SK-N-SH (cell line): ENCODE data around the gene FHOD3.

Experiments used
- CHD2 ChIP-seq: fragments of 150-350 bp; IDR thresholded peaks from 2 replicates; pipeline ENCODE4 v1.6.1; 2018; ENCODE audit warnings: low read length; ENCODE audit not compliant: partially characterized antibody
- EP300 ChIP-seq, 2 experiments: IDR thresholded peaks; 2 replicates each; pipeline versions ENCODE4 v1.4.0 to v1.6.1; 2012; ENCODE audit warnings: borderline replicate concordance in 1 of 2, low read depth in 1 of 2, low read length in 1 of 2
- GATA2 ChIP-seq: sonication (generic); formaldehyde crosslinking; IDR thresholded peaks from 2 replicates; pipeline ENCODE4 v1.5.0; 2020; ENCODE audit warnings: mild to moderate bottlenecking, missing genetic modification reagents
- JUND ChIP-seq: IDR thresholded peaks from 2 replicates; pipeline ENCODE4 v1.4.0; 2012
- RAD21 ChIP-seq: IDR thresholded peaks from 2 replicates; pipeline ENCODE4 v1.6.1; 2012; ENCODE audit warnings: mild to moderate bottlenecking, low read length
- RCOR1 ChIP-seq: fragments of 150-350 bp; IDR thresholded peaks from 2 replicates; pipeline ENCODE4 v1.6.1; 2017; ENCODE audit warnings: antibody characterized with exemption, low read length
- RXRA ChIP-seq: IDR thresholded peaks from 2 replicates; pipeline ENCODE4 v1.4.0; 2012; ENCODE audit warnings: low read depth, mild to moderate bottlenecking, borderline replicate concordance
- TF ChIP-seq, protein P1 (sequence below): fragments of 200-600 bp; sonication (generic); IDR thresholded peaks from 2 replicates; pipeline ENCODE4 v1.6.1; 2017; ENCODE audit warnings: antibody characterized with exemption, mild to moderate bottlenecking, moderate library complexity
- TF ChIP-seq, protein P2 (sequence below): IDR thresholded peaks from 2 replicates; pipeline ENCODE4 v1.6.1; 2012; ENCODE audit warnings: mild to moderate bottlenecking, low read depth, low read length, moderate library complexity
- TF ChIP-seq, protein P3 (sequence below): IDR thresholded peaks from 2 replicates; pipeline ENCODE4 v1.4.0; 2012; ENCODE audit warnings: low read depth

DNA sequence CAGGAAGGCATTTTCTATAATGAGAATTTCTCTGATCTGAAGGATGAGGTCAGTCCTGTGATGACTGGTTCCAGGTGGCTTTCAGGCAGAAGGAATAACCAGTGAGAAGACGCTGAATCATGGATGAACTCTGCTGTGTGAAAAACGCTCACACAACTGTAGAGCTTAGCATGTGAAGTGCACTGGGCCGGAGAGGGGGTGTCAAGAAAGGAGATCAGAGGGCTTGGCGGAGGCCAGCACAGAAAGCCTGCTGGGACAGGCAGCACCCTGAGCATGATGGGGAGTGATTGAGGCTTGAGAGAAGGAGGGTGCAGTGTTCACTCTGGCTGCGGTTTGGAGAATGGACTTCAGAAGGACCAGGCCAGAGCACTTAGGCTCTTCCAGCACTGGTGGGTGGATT, 294.8 kb downstream of the FHOD3 start:
- TF ChIP-seq, protein P1, sequence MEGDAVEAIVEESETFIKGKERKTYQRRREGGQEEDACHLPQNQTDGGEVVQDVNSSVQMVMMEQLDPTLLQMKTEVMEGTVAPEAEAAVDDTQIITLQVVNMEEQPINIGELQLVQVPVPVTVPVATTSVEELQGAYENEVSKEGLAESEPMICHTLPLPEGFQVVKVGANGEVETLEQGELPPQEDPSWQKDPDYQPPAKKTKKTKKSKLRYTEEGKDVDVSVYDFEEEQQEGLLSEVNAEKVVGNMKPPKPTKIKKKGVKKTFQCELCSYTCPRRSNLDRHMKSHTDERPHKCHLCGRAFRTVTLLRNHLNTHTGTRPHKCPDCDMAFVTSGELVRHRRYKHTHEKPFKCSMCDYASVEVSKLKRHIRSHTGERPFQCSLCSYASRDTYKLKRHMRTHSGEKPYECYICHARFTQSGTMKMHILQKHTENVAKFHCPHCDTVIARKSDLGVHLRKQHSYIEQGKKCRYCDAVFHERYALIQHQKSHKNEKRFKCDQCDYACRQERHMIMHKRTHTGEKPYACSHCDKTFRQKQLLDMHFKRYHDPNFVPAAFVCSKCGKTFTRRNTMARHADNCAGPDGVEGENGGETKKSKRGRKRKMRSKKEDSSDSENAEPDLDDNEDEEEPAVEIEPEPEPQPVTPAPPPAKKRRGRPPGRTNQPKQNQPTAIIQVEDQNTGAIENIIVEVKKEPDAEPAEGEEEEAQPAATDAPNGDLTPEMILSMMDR: no peak
- TF ChIP-seq RCOR1: no peak
- TF ChIP-seq, protein P2, sequence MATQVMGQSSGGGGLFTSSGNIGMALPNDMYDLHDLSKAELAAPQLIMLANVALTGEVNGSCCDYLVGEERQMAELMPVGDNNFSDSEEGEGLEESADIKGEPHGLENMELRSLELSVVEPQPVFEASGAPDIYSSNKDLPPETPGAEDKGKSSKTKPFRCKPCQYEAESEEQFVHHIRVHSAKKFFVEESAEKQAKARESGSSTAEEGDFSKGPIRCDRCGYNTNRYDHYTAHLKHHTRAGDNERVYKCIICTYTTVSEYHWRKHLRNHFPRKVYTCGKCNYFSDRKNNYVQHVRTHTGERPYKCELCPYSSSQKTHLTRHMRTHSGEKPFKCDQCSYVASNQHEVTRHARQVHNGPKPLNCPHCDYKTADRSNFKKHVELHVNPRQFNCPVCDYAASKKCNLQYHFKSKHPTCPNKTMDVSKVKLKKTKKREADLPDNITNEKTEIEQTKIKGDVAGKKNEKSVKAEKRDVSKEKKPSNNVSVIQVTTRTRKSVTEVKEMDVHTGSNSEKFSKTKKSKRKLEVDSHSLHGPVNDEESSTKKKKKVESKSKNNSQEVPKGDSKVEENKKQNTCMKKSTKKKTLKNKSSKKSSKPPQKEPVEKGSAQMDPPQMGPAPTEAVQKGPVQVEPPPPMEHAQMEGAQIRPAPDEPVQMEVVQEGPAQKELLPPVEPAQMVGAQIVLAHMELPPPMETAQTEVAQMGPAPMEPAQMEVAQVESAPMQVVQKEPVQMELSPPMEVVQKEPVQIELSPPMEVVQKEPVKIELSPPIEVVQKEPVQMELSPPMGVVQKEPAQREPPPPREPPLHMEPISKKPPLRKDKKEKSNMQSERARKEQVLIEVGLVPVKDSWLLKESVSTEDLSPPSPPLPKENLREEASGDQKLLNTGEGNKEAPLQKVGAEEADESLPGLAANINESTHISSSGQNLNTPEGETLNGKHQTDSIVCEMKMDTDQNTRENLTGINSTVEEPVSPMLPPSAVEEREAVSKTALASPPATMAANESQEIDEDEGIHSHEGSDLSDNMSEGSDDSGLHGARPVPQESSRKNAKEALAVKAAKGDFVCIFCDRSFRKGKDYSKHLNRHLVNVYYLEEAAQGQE: no peak
- TF ChIP-seq JUND: no peak
- no peak for TF ChIP-seq CHD2
- no peak for TF ChIP-seq EP300 (IDR thresholded peaks at IDR 0.05; ENCODE audit: borderline replicate concordance in 1 of 2, low read depth in 1 of 2, low read length in 1 of 2)
- no peak for TF ChIP-seq RXRA
- TF ChIP-seq RAD21: no peak
- no peak for TF ChIP-seq GATA2 (CRISPR knock-in tag)
- TF ChIP-seq, protein P3, sequence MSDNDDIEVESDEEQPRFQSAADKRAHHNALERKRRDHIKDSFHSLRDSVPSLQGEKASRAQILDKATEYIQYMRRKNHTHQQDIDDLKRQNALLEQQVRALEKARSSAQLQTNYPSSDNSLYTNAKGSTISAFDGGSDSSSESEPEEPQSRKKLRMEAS: no peak
